ENCODE data around the gene KIF3A.

Gene KIF3A

DNA sequence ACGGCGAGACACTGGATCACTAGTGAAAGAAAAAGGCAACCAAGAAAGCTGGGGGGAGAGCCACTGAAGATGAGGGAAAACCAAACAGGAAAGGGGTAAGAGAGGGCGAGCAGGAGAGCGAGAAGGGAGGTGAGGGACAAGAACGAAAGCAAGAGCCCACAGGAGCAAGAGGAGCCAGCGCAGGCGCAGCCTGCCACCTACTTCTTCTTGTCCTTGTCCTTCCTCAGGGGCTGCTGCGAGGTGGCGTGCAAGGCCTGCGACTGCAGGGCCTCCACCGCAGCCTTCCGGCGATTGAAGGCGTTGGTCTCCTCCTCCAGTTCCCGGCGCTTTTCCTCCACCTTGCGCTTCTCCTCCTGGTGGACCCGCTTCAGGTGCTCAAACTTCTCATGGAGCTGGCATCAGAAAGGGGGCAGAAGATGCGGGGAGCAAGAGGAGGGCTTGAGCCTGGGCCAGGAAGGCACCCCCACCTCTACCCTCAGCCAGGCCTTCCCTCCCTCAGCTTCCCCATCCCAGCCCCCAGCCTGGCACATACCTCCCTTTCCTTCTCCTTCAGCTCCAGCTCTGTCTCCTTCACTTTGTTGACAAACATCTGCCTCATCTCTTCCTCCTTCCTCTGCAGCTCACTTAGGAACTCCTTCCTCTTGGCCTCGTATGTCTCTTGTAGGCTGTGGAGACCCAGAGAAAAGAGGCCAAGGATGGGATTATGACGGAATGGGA is 23.4 kb upstream of the KIF3A start:
- H3K27me3 ChIP-seq (ENCODE audit: insufficient read depth, low read depth), result no peaks in the 10 kb centered on the region
- no peak overlapping the region for H3K4me3 ChIP-seq (IDR thresholded peaks at IDR 0.05; ENCODE audit: insufficient read depth, low read depth, low read length)
- no peak overlapping the region for H3K27ac ChIP-seq
- no peak overlapping the region for H3K4me2 ChIP-seq
- no peaks in the 10 kb centered on the region for H4K20me1 ChIP-seq (ENCODE audit: insufficient read depth)
- H3K9ac ChIP-seq, result no peak overlapping the region
- TF ChIP-seq, protein P1, sequence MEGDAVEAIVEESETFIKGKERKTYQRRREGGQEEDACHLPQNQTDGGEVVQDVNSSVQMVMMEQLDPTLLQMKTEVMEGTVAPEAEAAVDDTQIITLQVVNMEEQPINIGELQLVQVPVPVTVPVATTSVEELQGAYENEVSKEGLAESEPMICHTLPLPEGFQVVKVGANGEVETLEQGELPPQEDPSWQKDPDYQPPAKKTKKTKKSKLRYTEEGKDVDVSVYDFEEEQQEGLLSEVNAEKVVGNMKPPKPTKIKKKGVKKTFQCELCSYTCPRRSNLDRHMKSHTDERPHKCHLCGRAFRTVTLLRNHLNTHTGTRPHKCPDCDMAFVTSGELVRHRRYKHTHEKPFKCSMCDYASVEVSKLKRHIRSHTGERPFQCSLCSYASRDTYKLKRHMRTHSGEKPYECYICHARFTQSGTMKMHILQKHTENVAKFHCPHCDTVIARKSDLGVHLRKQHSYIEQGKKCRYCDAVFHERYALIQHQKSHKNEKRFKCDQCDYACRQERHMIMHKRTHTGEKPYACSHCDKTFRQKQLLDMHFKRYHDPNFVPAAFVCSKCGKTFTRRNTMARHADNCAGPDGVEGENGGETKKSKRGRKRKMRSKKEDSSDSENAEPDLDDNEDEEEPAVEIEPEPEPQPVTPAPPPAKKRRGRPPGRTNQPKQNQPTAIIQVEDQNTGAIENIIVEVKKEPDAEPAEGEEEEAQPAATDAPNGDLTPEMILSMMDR (conservative IDR thresholded peaks at IDR 0.05; ENCODE audit: low read depth, low read length), result no peak
- no peaks in the 10 kb centered on the region for H3K36me3 ChIP-seq (ENCODE audit: insufficient read depth)
- H3K4me1 ChIP-seq (ENCODE audit: low read depth, poor library complexity, severe bottlenecking), result peaks cover 1% of the 10 kb centered on the region
- H3K79me2 ChIP-seq (ENCODE audit: insufficient read depth, low read depth), result no peaks in the 10 kb centered on the region
- H2AFZ ChIP-seq (ENCODE audit: low read depth), result no peak overlapping the region

DNA sequence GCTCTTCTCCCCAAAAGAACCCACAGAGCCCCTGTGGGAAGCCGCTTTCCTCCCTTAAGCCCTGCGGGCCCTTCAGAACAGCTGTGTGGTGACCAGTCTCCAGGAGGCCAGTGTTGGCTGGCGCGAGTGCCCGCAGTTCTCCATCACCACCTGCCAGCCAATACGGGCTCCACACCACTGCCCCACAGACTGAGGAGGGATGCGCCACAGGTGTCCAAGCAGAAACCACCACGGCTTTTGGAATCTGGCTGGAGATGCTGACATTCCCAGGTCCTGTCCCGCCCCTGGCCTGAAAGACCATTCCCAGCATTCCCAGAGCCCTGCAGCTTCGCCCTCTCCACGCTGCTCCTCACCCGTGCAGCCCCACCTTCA is 22.7 kb upstream of the KIF3A start:
- no peaks in the 10 kb centered on the region for H3K27me3 ChIP-seq (ENCODE audit: insufficient read depth, low read depth)
- H3K4me3 ChIP-seq (IDR thresholded peaks at IDR 0.05; ENCODE audit: insufficient read depth, low read depth, low read length), result no peak overlapping the region
- H3K4me1 ChIP-seq (ENCODE audit: low read depth, poor library complexity, severe bottlenecking), result peaks cover 9% of the 10 kb centered on the region
- H2AFZ ChIP-seq (ENCODE audit: low read depth), result no peak overlapping the region
- H3K79me2 ChIP-seq (ENCODE audit: insufficient read depth, low read depth), result no peaks in the 10 kb centered on the region
- H3K36me3 ChIP-seq (ENCODE audit: insufficient read depth), result no peaks in the 10 kb centered on the region
- no peak overlapping the region for H3K9ac ChIP-seq
- H4K20me1 ChIP-seq (ENCODE audit: insufficient read depth), result no peaks in the 10 kb centered on the region
- TF ChIP-seq, protein P1 (conservative IDR thresholded peaks at IDR 0.05; ENCODE audit: low read depth, low read length), result no peak
- no peak overlapping the region for H3K4me2 ChIP-seq
- H3K27ac ChIP-seq, result no peak overlapping the region

GRCh38 chr5:132759114-132760048 is 22.0 kb upstream of the KIF3A start:
- no peaks in the 10 kb centered on the region for H4K20me1 ChIP-seq (ENCODE audit: insufficient read depth)
- no peaks in the 10 kb centered on the region for H3K36me3 ChIP-seq (ENCODE audit: insufficient read depth)
- H2AFZ ChIP-seq (ENCODE audit: low read depth), result no peak overlapping the region
- no peak overlapping the region for H3K9ac ChIP-seq
- H3K79me2 ChIP-seq (ENCODE audit: insufficient read depth, low read depth), result no peaks in the 10 kb centered on the region
- H3K4me1 ChIP-seq (ENCODE audit: low read depth, poor library complexity, severe bottlenecking), result peaks cover 15% of the 10 kb centered on the region
- no peak overlapping the region for H3K4me2 ChIP-seq
- no peak overlapping the region for H3K27ac ChIP-seq
- no peak overlapping the region for H3K4me3 ChIP-seq (IDR thresholded peaks at IDR 0.05; ENCODE audit: insufficient read depth, low read depth, low read length)
- TF ChIP-seq, protein P1 (conservative IDR thresholded peaks at IDR 0.05; ENCODE audit: low read depth, low read length), result no peak
- no peaks in the 10 kb centered on the region for H3K27me3 ChIP-seq (ENCODE audit: insufficient read depth, low read depth)

GRCh38 chr5:132758451-132758850 is 21.1 kb upstream of the KIF3A start:
- TF ChIP-seq, protein P1 (conservative IDR thresholded peaks at IDR 0.05; ENCODE audit: low read depth, low read length), result no peak
- H3K4me2 ChIP-seq, result no peak overlapping the region
- H4K20me1 ChIP-seq (ENCODE audit: insufficient read depth), result no peaks in the 10 kb centered on the region
- H3K79me2 ChIP-seq (ENCODE audit: insufficient read depth, low read depth), result no peaks in the 10 kb centered on the region
- no peaks in the 10 kb centered on the region for H3K36me3 ChIP-seq (ENCODE audit: insufficient read depth)
- H2AFZ ChIP-seq (ENCODE audit: low read depth), result no peak overlapping the region
- no peak overlapping the region for H3K27ac ChIP-seq
- no peaks in the 10 kb centered on the region for H3K27me3 ChIP-seq (ENCODE audit: insufficient read depth, low read depth)
- H3K4me3 ChIP-seq (IDR thresholded peaks at IDR 0.05; ENCODE audit: insufficient read depth, low read depth, low read length), result no peak overlapping the region
- no peak overlapping the region for H3K9ac ChIP-seq
- peaks cover 25% of the 10 kb centered on the region for H3K4me1 ChIP-seq (ENCODE audit: low read depth, poor library complexity, severe bottlenecking)
